Measurements from ENCODE around the gene AGRN. TPM values are rescaled to one million over a fixed set of nuclear protein-coding genes. Genes with fewer than 3 reads are reported as not detected.
"Not testable (repeated sequence)": the region's sequence is repeated elsewhere in the genome, so short reads cannot be mapped to it uniquely, and the experiment has no call there.

AGRN gene
- total RNA-seq, 4 donors from 2014 or later, result 50.6 to 84.8 (median 71.1) TPM

GRCh38 chr1:1074631-1075147 is 54.8 kb downstream of the AGRN start:
- H3K4me3 ChIP-seq, result no peak overlapping the region
- peaks cover 27% of the 10 kb centered on the region for H3K4me1 ChIP-seq
- peaks cover 42% of the 10 kb centered on the region for H3K27me3 ChIP-seq
- H3K9me3 ChIP-seq, result no peaks in the 10 kb centered on the region
- 64% methylated on average over 11 of the region's 14 CpGs for WGBS
- TF ChIP-seq EP300 (IDR thresholded peaks at IDR 0.05) (no peak), POLR2AphosphoS5 (IDR thresholded peaks at IDR 0.05) (no peak), POLR2A (IDR thresholded peaks at IDR 0.05) (no peak), CTCF (IDR thresholded peaks at IDR 0.05) (no peak)
- DNase-seq (ENCODE audit: low spot score in 2 of 2), result peak in 1 of 2 donors; percentile 58
- no peak overlapping the region for H3K27ac ChIP-seq
- H3K36me3 ChIP-seq, result no peaks in the 10 kb centered on the region

- Histone ChIP-seq H3K9me3 (no peaks in the 10 kb centered on the region), H3K27ac (no peak overlapping the region), H3K4me3 (no peak overlapping the region), H3K4me1 (peaks cover 32% of the 10 kb centered on the region), H3K36me3 (no peaks in the 10 kb centered on the region), H3K27me3 (peaks cover 46% of the 10 kb centered on the region)
- DNase-seq (ENCODE audit: low spot score in 2 of 2), result peak in 1 of 2 donors; percentile 65
- no CpG with 5 or more reads among the region's 21 CpGs for WGBS
- TF ChIP-seq CTCF (IDR thresholded peaks at IDR 0.05) (no peak), POLR2AphosphoS5 (IDR thresholded peaks at IDR 0.05) (no peak), EP300 (IDR thresholded peaks at IDR 0.05) (no peak), POLR2A (IDR thresholded peaks at IDR 0.05) (no peak)
These were observed 55.4 kb downstream of the AGRN start for GRCh38 chr1:1075148-1075935.

- H3K4me3 ChIP-seq; H3K27ac ChIP-seq; H3K36me3 ChIP-seq; H3K9me3 ChIP-seq; DNase-seq (ENCODE audit: low spot score in 2 of 2): not testable (repeated sequence)
- H3K27me3 ChIP-seq, result peaks cover 31% of the 10 kb centered on the region
- peaks cover 34% of the 10 kb centered on the region for H3K4me1 ChIP-seq
- WGBS, result no CpG with 5 or more reads among the region's 21 CpGs
These were observed 57.5 kb downstream of the AGRN start for GRCh38 chr1:1077396-1077795.

- DNase-seq (ENCODE audit: low spot score in 2 of 2), result peak in 1 of 2 donors; percentile 74
- peak overlapping the region; percentile 38 for H3K4me3 ChIP-seq
- under 1% methylated on average over 21 of the region's 38 CpGs for WGBS
These were observed 59.6 kb downstream of the AGRN start for GRCh38 chr1:1079408-1080121.

More at GRCh38 chr1:1079408-1080121, 59.6 kb downstream of the AGRN start:
- Histone ChIP-seq H3K27me3 (peaks cover 18% of the 10 kb centered on the region), H3K4me1 (peaks cover 19% of the 10 kb centered on the region), H3K27ac (no peak overlapping the region), H3K9me3 (no peaks in the 10 kb centered on the region), H3K36me3 (peaks cover 22% of the 10 kb centered on the region)
- TF ChIP-seq CTCF (IDR thresholded peaks at IDR 0.05), result no peak
- TF ChIP-seq POLR2AphosphoS5 (IDR thresholded peaks at IDR 0.05), result no peak
- no peak for TF ChIP-seq EP300 (IDR thresholded peaks at IDR 0.05)
- no peak for TF ChIP-seq POLR2A (IDR thresholded peaks at IDR 0.05)

All from suprapubic skin (tissue), 4 donors.